ENCODE results near the gene EID2. TPM values are rescaled to one million over a fixed set of nuclear protein-coding genes. Genes with fewer than 3 reads are reported as not detected.

The EID2 gene, protein sequence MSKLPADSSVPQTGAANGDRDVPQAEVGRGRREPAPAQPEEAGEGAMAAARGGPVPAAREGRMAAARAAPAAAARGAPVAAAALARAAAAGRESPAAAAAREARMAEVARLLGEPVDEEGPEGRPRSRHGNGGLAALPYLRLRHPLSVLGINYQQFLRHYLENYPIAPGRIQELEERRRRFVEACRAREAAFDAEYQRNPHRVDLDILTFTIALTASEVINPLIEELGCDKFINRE
- total RNA-seq: 10 to 100 TPM in 1 of 4 donors, 1 to 10 TPM in 3; 6.0 to 10.5 (median 9.5) TPM

DNA sequence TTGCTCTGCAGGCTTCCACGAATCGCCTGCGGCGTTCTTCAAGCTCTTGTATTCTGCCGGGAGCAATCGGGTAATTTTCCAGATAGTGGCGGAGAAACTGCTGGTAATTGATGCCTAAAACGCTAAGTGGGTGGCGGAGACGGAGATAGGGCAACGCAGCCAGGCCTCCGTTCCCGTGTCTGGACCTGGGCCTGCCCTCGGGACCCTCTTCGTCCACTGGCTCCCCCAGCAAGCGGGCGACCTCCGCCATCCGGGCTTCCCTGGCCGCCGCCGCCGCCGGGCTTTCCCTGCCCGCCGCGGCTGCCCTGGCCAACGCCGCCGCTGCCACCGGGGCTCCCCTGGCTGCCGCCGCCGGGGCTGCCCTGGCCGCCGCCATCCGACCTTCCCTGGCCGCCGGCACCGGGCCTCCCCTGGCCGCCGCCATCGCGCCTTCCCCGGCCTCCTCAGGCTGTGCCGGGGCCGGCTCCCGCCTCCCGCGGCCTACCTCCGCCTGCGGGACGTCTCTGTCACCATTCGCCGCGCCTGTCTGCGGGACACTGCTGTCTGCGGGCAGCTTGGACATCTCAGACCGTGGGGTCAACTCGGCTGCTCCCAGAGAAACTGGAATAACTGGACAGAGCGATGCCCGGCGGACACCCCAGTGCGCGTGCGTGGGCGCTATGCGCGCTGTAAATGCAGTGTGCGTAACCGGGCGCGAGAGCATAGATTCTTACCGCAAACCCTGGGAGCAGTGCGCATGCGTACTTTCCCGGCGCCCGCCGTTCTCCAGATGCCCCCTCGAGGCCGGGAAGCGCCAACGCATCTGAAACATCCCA lies at the start of gene EID2:
EID2 (minus strand) TSS at position 644 of the 815 bp plus-strand sequence; CDS start at position 562, 82 bp downstream.
- DNase-seq: peak; percentile 64
- no peaks in the 10 kb centered on the region for H3K9me3 ChIP-seq
- TF ChIP-seq, protein P1, sequence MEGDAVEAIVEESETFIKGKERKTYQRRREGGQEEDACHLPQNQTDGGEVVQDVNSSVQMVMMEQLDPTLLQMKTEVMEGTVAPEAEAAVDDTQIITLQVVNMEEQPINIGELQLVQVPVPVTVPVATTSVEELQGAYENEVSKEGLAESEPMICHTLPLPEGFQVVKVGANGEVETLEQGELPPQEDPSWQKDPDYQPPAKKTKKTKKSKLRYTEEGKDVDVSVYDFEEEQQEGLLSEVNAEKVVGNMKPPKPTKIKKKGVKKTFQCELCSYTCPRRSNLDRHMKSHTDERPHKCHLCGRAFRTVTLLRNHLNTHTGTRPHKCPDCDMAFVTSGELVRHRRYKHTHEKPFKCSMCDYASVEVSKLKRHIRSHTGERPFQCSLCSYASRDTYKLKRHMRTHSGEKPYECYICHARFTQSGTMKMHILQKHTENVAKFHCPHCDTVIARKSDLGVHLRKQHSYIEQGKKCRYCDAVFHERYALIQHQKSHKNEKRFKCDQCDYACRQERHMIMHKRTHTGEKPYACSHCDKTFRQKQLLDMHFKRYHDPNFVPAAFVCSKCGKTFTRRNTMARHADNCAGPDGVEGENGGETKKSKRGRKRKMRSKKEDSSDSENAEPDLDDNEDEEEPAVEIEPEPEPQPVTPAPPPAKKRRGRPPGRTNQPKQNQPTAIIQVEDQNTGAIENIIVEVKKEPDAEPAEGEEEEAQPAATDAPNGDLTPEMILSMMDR (IDR thresholded peaks at IDR 0.05): peak; percentile 80 to 99 (median 88)
- TF ChIP-seq POLR2A (IDR thresholded peaks at IDR 0.05): peak in 3 of 4 donors; percentile 58 to 84 (median 64)
- H3K27ac ChIP-seq: peak within 1 kb of the TSS; percentile 92 to 99 (median 96)
- H3K36me3 ChIP-seq: no peaks in the 10 kb centered on the region
- intact Hi-C loops (cut with DNase I): loop anchor here (10.0 kb wide), 2 partner anchors 65 to 105 kb away; partner anchors contain the start of gene RPS16
- H3K4me3 ChIP-seq: peak within 1 kb of the TSS; percentile 75 to 91 (median 89)
- no peaks in the 10 kb centered on the region for H3K27me3 ChIP-seq
- 0% methylated on average over 1 to 8 of the region's 84 CpGs for WGBS, 2 donors
- peaks cover 0 to 28% (median 6%) of the 10 kb centered on the region in 3 donors for H3K4me1 ChIP-seq

DNA sequence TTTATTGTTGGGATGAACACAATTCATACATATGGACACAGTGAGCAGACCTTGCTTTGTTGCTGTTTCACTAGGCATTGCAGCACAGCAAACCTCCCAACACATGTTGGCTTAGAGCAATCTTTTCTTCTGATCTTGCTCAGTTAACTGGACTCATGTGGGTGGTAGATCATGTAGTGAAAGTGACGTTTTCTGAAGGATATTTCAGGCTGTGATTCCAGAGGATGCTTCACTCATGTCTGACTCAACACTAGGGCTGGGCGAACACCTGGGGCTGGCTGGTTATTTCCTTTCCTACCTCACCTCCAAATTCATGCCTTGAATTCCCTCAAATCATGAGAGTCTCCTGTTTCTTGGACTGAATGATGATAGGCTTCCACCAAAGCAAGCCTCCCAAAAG lies 48.1 kb upstream of the EID2 start:
- TF ChIP-seq POLR2A (IDR thresholded peaks at IDR 0.05): no peak
- TF ChIP-seq, protein P1 (IDR thresholded peaks at IDR 0.05): no peak
- H3K4me1 ChIP-seq: no peaks in the 10 kb centered on the region
- H3K27ac ChIP-seq: no peak overlapping the region
- H3K36me3 ChIP-seq: no peaks in the 10 kb centered on the region
- DNase-seq: no peak
- no peaks in the 10 kb centered on the region for H3K9me3 ChIP-seq
- peaks cover 0 to 27% (median 2%) of the 10 kb centered on the region in 4 donors for H3K27me3 ChIP-seq
- no peak overlapping the region for H3K4me3 ChIP-seq
- WGBS, 2 donors: 0 to 47% methylated on average over 1 to 2 of the region's 2 CpGs
- intact Hi-C loops (cut with DNase I): no loop called here

DNA sequence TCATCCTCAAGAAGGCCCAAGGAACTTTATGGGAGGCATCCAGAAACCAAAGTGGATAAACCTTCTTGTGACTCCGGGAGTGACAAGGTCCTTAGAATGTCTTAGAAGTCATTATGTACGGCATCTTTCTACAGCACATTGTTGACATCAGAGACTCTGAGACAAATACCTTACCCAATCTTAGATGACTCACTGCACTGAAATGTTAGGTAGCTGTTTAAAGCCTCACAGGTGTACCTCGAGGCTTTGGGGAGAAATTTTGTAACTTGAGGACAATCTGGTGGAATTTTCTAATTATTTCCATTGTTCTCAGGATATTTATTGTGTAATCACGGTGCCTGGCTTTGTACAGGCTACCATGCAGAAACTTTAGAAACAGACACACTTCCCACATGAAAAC lies 47.5 kb upstream of the EID2 start:
- DNase-seq: no peak
- TF ChIP-seq POLR2A (IDR thresholded peaks at IDR 0.05): no peak
- TF ChIP-seq, protein P1 (IDR thresholded peaks at IDR 0.05): no peak
- Histone ChIP-seq H3K27me3 (peaks cover 0 to 27% (median 2%) of the 10 kb centered on the region in 4 donors), H3K4me1 (no peaks in the 10 kb centered on the region), H3K4me3 (no peak overlapping the region), H3K27ac (no peak overlapping the region), H3K9me3 (no peaks in the 10 kb centered on the region), H3K36me3 (no peaks in the 10 kb centered on the region)
- intact Hi-C loops (cut with DNase I): no loop called here
- WGBS, 2 donors: 57 to 61% methylated on average over 4 of the region's 4 CpGs

DNA sequence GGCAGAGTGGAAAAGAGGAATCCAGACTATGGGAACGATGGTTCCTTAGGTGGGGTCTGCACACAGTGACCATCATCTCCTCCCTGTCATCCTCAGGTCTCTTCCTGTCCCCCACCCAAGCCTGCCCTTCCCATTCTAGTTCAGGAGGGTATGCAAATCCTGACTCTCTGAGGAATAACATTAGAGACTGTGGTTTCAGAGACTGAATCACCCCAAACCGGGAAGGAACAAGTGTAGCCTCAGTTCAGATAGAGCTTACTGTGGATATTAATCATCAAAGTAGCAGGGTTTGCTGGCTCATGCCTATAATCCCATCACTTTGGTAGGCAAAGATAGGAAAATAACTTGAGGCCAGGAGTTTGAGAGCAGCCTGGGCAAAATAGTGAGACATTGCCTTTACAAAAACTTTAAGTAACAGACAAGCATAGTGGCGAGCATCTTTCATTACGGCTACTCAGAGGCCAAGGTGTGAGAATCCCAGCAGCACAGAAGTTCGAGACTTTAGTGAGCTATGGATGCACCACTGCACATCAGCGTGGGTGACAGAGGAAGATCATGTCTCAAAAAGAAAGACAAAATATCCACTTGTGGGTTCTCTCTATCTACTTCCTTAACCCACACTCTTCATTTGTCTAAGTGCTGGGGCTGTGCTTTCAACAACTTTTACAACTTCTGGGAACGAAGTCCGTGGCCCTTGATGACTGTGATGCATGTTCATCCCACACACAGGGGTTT lies 43.1 kb upstream of the EID2 start:
- intact Hi-C loops (cut with DNase I): no loop called here
- TF ChIP-seq POLR2A (IDR thresholded peaks at IDR 0.05): no peak
- TF ChIP-seq, protein P1 (IDR thresholded peaks at IDR 0.05): no peak
- DNase-seq: no peak
- Histone ChIP-seq H3K4me3 (no peak overlapping the region), H3K9me3 (no peaks in the 10 kb centered on the region), H3K4me1 (no peaks in the 10 kb centered on the region), H3K27ac (no peak overlapping the region), H3K27me3 (peaks cover 0 to 32% (median 0%) of the 10 kb centered on the region in 4 donors), H3K36me3 (no peaks in the 10 kb centered on the region)
- 55 to 63% methylated on average over 8 of the region's 8 CpGs for WGBS, 2 donors
